GM12878 (cell line): Measurements from ENCODE around the gene PTPN12. TPM values are rescaled to one million over a fixed set of nuclear protein-coding genes. Genes with fewer than 3 reads are reported as not detected.

Experiments
- ATAC-seq: fragments of 200-7000 bp; cut with Tn5 transposase; 3 replicates; pipeline ENCODE4 v1.9.1; 2020; ENCODE audit warnings: mild to moderate bottlenecking, moderate library complexity
- BruUV-seq: library from RNA; stranded (reverse); fragments of 400-500 nt; replicated peaks from 2 replicates; lab custom pipeline; 2021; lab: Mats Ljungman, UMichigan
- CTCF ChIA-PET: fragments of 300-600 bp; sonication (Branson Sonifier 250); formaldehyde crosslinking; extraction: SDS; loops from one replicate; lab custom pipeline; 2021; ENCODE audit warnings: inconsistent platforms; lab: Yijun Ruan, JAX
- POLR2A ChIA-PET: fragments of 350-600 bp; formaldehyde crosslinking; extraction: SDS; loops from one replicate; lab custom pipeline; 2021; ENCODE audit warnings: inconsistent platforms; lab: Charles Lee
- RAD21 ChIA-PET: fragments of 300-600 bp; sonication (Branson Sonifier 250); formaldehyde crosslinking; loops from one replicate; lab custom pipeline; 2023; ENCODE audit warnings: antibody characterized with exemption; ENCODE audit not compliant: unreplicated experiment; lab: Charles Lee
- SMC1A ChIA-PET: fragments of 300-600 bp; sonication (Branson Sonifier 250); formaldehyde crosslinking; loops from one replicate; lab custom pipeline; 2023; ENCODE audit not compliant: unreplicated experiment, uncharacterized antibody; lab: Charles Lee
- DNase-seq: peaks from one replicate; pipeline ENCODE4 v3.0.0-alpha.2; 2011; ENCODE audit warnings: low read depth, low spot score
- FAIRE-seq: peaks from 3 replicates; lab custom pipeline; 2011; peaks lifted over from hg19 to GRCh38; lab: Jason Lieb, UNC
- H2AFZ ChIP-seq: 2 replicates; pipeline ENCODE4 v1.6.0; 2011; ENCODE audit warnings: low read depth, low read length, control low read depth; ENCODE audit not compliant: control insufficient read depth
- H3K27ac ChIP-seq: 2 replicates; pipeline ENCODE4 v1.5.1; 2011; ENCODE audit warnings: control low read depth; ENCODE audit not compliant: control insufficient read depth, insufficient read depth
- H3K27me3 ChIP-seq, 2 experiments: replicated peaks in 1 of 2; 2 replicates each; pipeline versions ENCODE4 v1.6.0 to v1.6.1; 2011; ENCODE audit warnings: low read length in 1 of 2; ENCODE audit not compliant: control insufficient read depth in 2 of 2, insufficient read depth in 2 of 2
- H3K36me3 ChIP-seq, 2 experiments: 2 replicates each; pipeline ENCODE4 v1.5.1; 2011; ENCODE audit warnings: low read length in 1 of 2; ENCODE audit not compliant: control insufficient read depth in 2 of 2, insufficient read depth in 2 of 2
- H3K4me1 ChIP-seq: 2 replicates; pipeline ENCODE4 v1.6.1; 2011; ENCODE audit warnings: mild to moderate bottlenecking, low read length, moderate library complexity, mixed read lengths; ENCODE audit not compliant: control insufficient read depth, insufficient read depth
- H3K4me2 ChIP-seq: 2 replicates; pipeline ENCODE4 v1.6.0; 2011; ENCODE audit warnings: control low read depth; ENCODE audit not compliant: control insufficient read depth, insufficient read depth
- H3K4me3 ChIP-seq: fragments of 200-600 bp; sonication (generic); 2 replicates; pipeline ENCODE4 v1.5.1; 2016
- H3K79me2 ChIP-seq: 2 replicates; pipeline ENCODE4 v1.6.0; 2011; ENCODE audit warnings: low read length; ENCODE audit not compliant: control insufficient read depth, insufficient read depth
- H3K9ac ChIP-seq: 2 replicates; pipeline ENCODE4 v1.8.0; 2011; ENCODE audit warnings: low read length, control low read depth, mixed read lengths; ENCODE audit not compliant: control insufficient read depth, insufficient read depth
- H3K9me3 ChIP-seq: replicated peaks from 3 replicates; pipeline ENCODE4 v1.5.1; 2011; ENCODE audit warnings: mild to moderate bottlenecking, low read length; ENCODE audit not compliant: control insufficient read depth, insufficient read depth
- H4K20me1 ChIP-seq: 2 replicates; pipeline ENCODE4 v1.6.0; 2011; ENCODE audit not compliant: control insufficient read depth, insufficient read depth
- ATF7 ChIP-seq: fragments of 450-650 bp; IDR thresholded peaks from 2 replicates; pipeline ENCODE4 v1.6.1; 2016; ENCODE audit warnings: low read depth, mild to moderate bottlenecking
- CHD2 ChIP-seq: IDR thresholded peaks from 2 replicates; pipeline ENCODE4 v1.6.1; 2011; ENCODE audit warnings: low read depth, low read length, improper control_type of control experiment, borderline replicate concordance
- GATAD2B ChIP-seq: fragments of 450-650 bp; conservative IDR thresholded peaks from 2 replicates; pipeline ENCODE4 v1.6.1; 2017; ENCODE audit warnings: low read depth, mild to moderate bottlenecking, moderate library complexity
- HDAC6 ChIP-seq: fragments of 200-600 bp; sonication (generic); IDR thresholded peaks from one replicate; pipeline ENCODE4 v1.8.0; 2017; ENCODE audit warnings: antibody characterized with exemption; ENCODE audit not compliant: unreplicated experiment
- JUNB ChIP-seq: IDR thresholded peaks from 2 replicates; pipeline ENCODE4 v1.6.1; 2016; ENCODE audit warnings: antibody characterized with exemption, mild to moderate bottlenecking
- KAT2A ChIP-seq: conservative IDR thresholded peaks from 2 replicates; pipeline ENCODE4 v1.6.1; 2011; ENCODE audit warnings: low read depth, low read length; ENCODE audit not compliant: control insufficient read depth
- PAX8 ChIP-seq: fragments of 450-650 bp; IDR thresholded peaks from 2 replicates; pipeline ENCODE4 v1.6.1; 2017; ENCODE audit warnings: mild to moderate bottlenecking, moderate library complexity
- RAD51 ChIP-seq: fragments of 450-650 bp; IDR thresholded peaks from 2 replicates; pipeline ENCODE4 v1.6.1; 2016; ENCODE audit warnings: moderate library complexity, mild to moderate bottlenecking, inconsistent platforms
- RELA ChIP-seq: fragments of 450-650 bp; IDR thresholded peaks from 2 replicates; pipeline ENCODE4 v1.8.0; 2014; ENCODE audit warnings: borderline replicate concordance; ENCODE audit not compliant: partially characterized antibody
- SIN3A ChIP-seq: IDR thresholded peaks from 2 replicates; pipeline ENCODE4 v1.6.1; 2012; ENCODE audit warnings: low read depth, low read length, improper control_type of control experiment
- SMAD1 ChIP-seq: fragments of 450-650 bp; IDR thresholded peaks from 2 replicates; pipeline ENCODE4 v1.6.1; 2018; ENCODE audit warnings: mild to moderate bottlenecking, low read depth; ENCODE audit not compliant: partially characterized antibody
- YY1 ChIP-seq: IDR thresholded peaks from 2 replicates; pipeline ENCODE4 v1.6.1; 2011; ENCODE audit warnings: low read depth, mild to moderate bottlenecking, low read length
- ZZZ3 ChIP-seq: IDR thresholded peaks from 2 replicates; pipeline ENCODE4 v1.6.1; 2011; ENCODE audit warnings: low read depth; ENCODE audit not compliant: control insufficient read depth, insufficient read length
- WGBS: methylation state at CpG from one replicate; pipeline ENCODE4 v1.1.6; 2016; ENCODE audit warnings: low lambda C conversion rate; ENCODE audit not compliant: insufficient replicate concordance, insufficient coverage; ENCODE audit errors: missing lambda C conversion rate; 5-methylcytosine and 5-hydroxymethylcytosine counted together
- in situ Hi-C: fragments of 300-500 bp; cut with MboI; formaldehyde crosslinking; loops from 9 replicates; pipeline ENCODE4 v1.14.3; 2018; ENCODE audit warnings: mixed read lengths
- intact Hi-C: fragments of 100-400 bp; cut with micrococcal nuclease; formaldehyde crosslinking; loops from one replicate; pipeline ENCODE4 v1.14.2; 2022; ENCODE audit not compliant: unreplicated experiment
- polyA plus RNA-seq, 11 experiments: library from polyadenylated mRNA; depleted of rRNA in 4 of 11; unstranded in 6 of 11; stranded (reverse) in 5 of 11; fragments of >200 nt; fragmentation: Nextera tagmentation in 4 of 11; fragmentation: Illumina TruSeq in 1 of 11; extraction: Ambion mirVana in 4 of 11; extraction: Trizol in 1 of 11; gene quantifications; 1 replicate in 1 of 11; 2 replicates in 10 of 11; pipeline versions ENCODE4 v1.2.1 to v1.2.3, GENCODE V29; 2011 to 2016; ENCODE audit warnings: inconsistent platforms in 2 of 11, missing spikeins in 2 of 11, low read depth in 1 of 11
- total RNA-seq, 4 experiments: library from RNA; depleted of rRNA in 3 of 4; stranded (reverse); fragments of >200 nt in 3 of 4; fragmentation: Illumina TruSeq in 1 of 4; extraction: Trizol in 1 of 4; gene quantifications; 2 replicates each; pipeline versions ENCODE4 v1.2.1 to v1.2.3, GENCODE V29; 2013 to 2021
- TF ChIP-seq, protein P1 (sequence below): fragments of 450-650 bp; formaldehyde crosslinking; IDR thresholded peaks from 2 replicates; pipeline ENCODE4 v1.4.0; 2022; ENCODE audit warnings: mild to moderate bottlenecking, moderate library complexity
- TF ChIP-seq, protein P2 (sequence below): IDR thresholded peaks from 2 replicates; pipeline ENCODE4 v1.6.1; 2012; ENCODE audit warnings: mild to moderate bottlenecking, low read depth, low read length
- TF ChIP-seq, protein P3 (sequence below): fragments of 450-650 bp; IDR thresholded peaks from 2 replicates; pipeline ENCODE4 v1.6.1; 2018; ENCODE audit warnings: borderline replicate concordance, mild to moderate bottlenecking; ENCODE audit not compliant: partially characterized antibody

The PTPN12 gene
- total and polyA plus RNA-seq, 10 of the 15 experiments (the other 5 are each of a cell fraction or from before 2014, with no cell fraction given): 6.6 to 52.9 (median 17.4) TPM

DNA sequence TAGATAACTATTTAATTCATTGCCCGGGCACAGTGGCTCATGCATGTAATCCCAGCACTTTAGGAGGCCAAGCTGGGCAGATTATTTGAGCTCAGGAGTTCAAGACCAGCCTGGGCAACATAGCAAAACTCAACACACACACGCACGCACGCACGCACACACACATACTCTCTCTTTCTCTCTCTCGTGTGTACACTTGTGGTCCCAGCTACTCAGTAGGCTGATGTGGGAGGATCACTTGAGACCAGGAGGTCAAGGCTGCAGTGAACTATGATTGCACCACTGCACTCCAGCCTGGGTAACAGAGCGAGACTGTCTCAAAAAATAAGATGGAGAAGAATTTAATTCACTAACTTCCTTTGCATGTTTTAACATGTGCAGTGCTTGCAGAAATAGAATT lies 38.1 kb downstream of the PTPN12 start:
- H3K36me3 ChIP-seq: peaks cover 0 to 4% of the 10 kb centered on the region in 2 experiments
- no peak overlapping the region for H2AFZ ChIP-seq
- TF ChIP-seq ATF7 (no peak), HDAC6 (no peak), CHD2 (no peak), RELA (no peak), JUNB (no peak), RAD51 (no peak), ZZZ3 (no peak), KAT2A (no peak), YY1 (no peak), PAX8 (no peak), SIN3A (no peak), GATAD2B (no peak), SMAD1 (no peak)
- TF ChIP-seq, protein P1, sequence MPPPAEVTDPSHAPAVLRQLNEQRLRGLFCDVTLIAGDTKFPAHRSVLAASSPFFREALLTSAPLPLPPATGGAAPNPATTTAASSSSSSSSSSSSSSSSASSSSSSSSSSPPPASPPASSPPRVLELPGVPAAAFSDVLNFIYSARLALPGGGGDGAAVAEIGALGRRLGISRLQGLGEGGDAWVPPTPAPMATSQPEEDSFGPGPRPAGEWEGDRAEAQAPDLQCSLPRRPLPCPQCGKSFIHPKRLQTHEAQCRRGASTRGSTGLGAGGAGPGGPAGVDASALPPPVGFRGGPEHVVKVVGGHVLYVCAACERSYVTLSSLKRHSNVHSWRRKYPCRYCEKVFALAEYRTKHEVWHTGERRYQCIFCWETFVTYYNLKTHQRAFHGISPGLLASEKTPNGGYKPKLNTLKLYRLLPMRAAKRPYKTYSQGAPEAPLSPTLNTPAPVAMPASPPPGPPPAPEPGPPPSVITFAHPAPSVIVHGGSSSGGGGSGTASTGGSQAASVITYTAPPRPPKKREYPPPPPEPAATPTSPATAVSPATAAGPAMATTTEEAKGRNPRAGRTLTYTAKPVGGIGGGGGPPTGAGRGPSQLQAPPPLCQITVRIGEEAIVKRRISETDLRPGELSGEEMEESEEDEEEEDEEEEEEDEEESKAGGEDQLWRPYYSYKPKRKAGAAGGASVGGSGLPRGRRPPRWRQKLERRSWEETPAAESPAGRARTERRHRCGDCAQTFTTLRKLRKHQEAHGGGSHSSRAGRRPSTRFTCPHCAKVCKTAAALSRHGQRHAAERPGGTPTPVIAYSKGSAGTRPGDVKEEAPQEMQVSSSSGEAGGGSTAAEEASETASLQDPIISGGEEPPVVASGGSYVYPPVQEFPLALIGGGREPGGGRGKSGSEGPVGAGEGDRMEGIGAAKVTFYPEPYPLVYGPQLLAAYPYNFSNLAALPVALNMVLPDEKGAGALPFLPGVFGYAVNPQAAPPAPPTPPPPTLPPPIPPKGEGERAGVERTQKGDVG: no peak
- TF ChIP-seq, protein P2, sequence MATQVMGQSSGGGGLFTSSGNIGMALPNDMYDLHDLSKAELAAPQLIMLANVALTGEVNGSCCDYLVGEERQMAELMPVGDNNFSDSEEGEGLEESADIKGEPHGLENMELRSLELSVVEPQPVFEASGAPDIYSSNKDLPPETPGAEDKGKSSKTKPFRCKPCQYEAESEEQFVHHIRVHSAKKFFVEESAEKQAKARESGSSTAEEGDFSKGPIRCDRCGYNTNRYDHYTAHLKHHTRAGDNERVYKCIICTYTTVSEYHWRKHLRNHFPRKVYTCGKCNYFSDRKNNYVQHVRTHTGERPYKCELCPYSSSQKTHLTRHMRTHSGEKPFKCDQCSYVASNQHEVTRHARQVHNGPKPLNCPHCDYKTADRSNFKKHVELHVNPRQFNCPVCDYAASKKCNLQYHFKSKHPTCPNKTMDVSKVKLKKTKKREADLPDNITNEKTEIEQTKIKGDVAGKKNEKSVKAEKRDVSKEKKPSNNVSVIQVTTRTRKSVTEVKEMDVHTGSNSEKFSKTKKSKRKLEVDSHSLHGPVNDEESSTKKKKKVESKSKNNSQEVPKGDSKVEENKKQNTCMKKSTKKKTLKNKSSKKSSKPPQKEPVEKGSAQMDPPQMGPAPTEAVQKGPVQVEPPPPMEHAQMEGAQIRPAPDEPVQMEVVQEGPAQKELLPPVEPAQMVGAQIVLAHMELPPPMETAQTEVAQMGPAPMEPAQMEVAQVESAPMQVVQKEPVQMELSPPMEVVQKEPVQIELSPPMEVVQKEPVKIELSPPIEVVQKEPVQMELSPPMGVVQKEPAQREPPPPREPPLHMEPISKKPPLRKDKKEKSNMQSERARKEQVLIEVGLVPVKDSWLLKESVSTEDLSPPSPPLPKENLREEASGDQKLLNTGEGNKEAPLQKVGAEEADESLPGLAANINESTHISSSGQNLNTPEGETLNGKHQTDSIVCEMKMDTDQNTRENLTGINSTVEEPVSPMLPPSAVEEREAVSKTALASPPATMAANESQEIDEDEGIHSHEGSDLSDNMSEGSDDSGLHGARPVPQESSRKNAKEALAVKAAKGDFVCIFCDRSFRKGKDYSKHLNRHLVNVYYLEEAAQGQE: no peak
- TF ChIP-seq, protein P3, sequence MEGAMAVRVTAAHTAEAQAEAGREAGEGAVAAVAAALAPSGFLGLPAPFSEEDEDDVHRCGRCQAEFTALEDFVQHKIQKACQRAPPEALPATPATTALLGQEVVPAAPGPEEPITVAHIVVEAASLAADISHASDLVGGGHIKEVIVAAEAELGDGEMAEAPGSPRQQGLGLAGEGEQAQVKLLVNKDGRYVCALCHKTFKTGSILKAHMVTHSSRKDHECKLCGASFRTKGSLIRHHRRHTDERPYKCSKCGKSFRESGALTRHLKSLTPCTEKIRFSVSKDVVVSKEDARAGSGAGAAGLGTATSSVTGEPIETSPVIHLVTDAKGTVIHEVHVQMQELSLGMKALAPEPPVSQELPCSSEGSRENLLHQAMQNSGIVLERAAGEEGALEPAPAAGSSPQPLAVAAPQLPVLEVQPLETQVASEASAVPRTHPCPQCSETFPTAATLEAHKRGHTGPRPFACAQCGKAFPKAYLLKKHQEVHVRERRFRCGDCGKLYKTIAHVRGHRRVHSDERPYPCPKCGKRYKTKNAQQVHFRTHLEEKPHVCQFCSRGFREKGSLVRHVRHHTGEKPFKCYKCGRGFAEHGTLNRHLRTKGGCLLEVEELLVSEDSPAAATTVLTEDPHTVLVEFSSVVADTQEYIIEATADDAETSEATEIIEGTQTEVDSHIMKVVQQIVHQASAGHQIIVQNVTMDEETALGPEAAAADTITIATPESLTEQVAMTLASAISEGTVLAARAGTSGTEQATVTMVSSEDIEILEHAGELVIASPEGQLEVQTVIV: no peak
- ChIA-PET CTCF (interaction anchor here (1.4 to 1.5 kb wide), 2 partner anchors 26 to 76 kb away, joined by 3 to 4 read pairs; no protein-coding TSS in a partner anchor), SMC1A (interaction anchor here (0.6 kb wide), 1 partner anchor 15 kb away, joined by 3 read pairs; no protein-coding TSS in a partner anchor), POLR2A (no interaction called here), RAD21 (no interaction called here)
- H3K4me1 ChIP-seq: peaks cover 3% of the 10 kb centered on the region
- no peaks in the 10 kb centered on the region for H3K9me3 ChIP-seq
- H3K27me3 ChIP-seq: no peaks in the 10 kb centered on the region
- no peak for DNase-seq
- H3K9ac ChIP-seq: no peak overlapping the region
- 61% methylated on average over 7 of the region's 7 CpGs for WGBS
- no peak for ATAC-seq
- in situ Hi-C loops: no loop called here
- intact Hi-C loops: no loop called here
- no peak for FAIRE-seq
- H4K20me1 ChIP-seq: no peaks in the 10 kb centered on the region
- no peak overlapping the region for H3K27ac ChIP-seq
- no TSS peak for BruUV-seq
- no peaks in the 10 kb centered on the region for H3K79me2 ChIP-seq
- no peak overlapping the region for H3K4me2 ChIP-seq
- no peak overlapping the region for H3K4me3 ChIP-seq
